KG1 (cell line): ENCODE results near the gene SMARCC1.
"Not testable (repeated sequence)": the region's sequence is repeated elsewhere in the genome, so short reads cannot be mapped to it uniquely, and the experiment has no call there.

Experiments used
- DNase-seq: peaks from one replicate; lab custom pipeline; 2025; lab: John Stamatoyannopoulos, UW

SMARCC1 gene

GRCh38 chr3:47766186-47766585, 15.5 kb downstream of the SMARCC1 start:
- DNase-seq = no peak

GRCh38 chr3:47762233-47762632, 19.5 kb downstream of the SMARCC1 start:
- no peak for DNase-seq

GRCh38 chr3:47761046-47761445, 20.6 kb downstream of the SMARCC1 start:
- DNase-seq = no peak

GRCh38 chr3:47760207-47760606, 21.5 kb downstream of the SMARCC1 start:
- not testable (repeated sequence) for DNase-seq

- DNase-seq = no peak
These were observed 23.2 kb downstream of the SMARCC1 start for GRCh38 chr3:47758261-47759025.

- no peak for DNase-seq
These were observed 29.0 kb downstream of the SMARCC1 start for GRCh38 chr3:47752716-47753115.

GRCh38 chr3:47750811-47751354, 30.8 kb downstream of the SMARCC1 start:
- not testable (repeated sequence) for DNase-seq

- no peak for DNase-seq
These were observed 34.1 kb downstream of the SMARCC1 start for GRCh38 chr3:47747558-47747957.

- no peak for DNase-seq
These were observed 35.4 kb downstream of the SMARCC1 start for GRCh38 chr3:47746264-47746663.

GRCh38 chr3:47743855-47744254, 37.8 kb downstream of the SMARCC1 start:
- no peak for DNase-seq

- not testable (repeated sequence) for DNase-seq
These were observed 38.3 kb downstream of the SMARCC1 start for GRCh38 chr3:47743352-47743751.

GRCh38 chr3:47741925-47742324, 39.8 kb downstream of the SMARCC1 start:
- DNase-seq = no peak

- DNase-seq = no peak
These were observed 49.5 kb downstream of the SMARCC1 start for GRCh38 chr3:47732143-47732542.

GRCh38 chr3:47731061-47731460, 50.6 kb downstream of the SMARCC1 start:
- DNase-seq = no peak

GRCh38 chr3:47722859-47723258, 58.8 kb downstream of the SMARCC1 start:
- no peak for DNase-seq

GRCh38 chr3:47717448-47717847, 64.2 kb downstream of the SMARCC1 start:
- not testable (repeated sequence) for DNase-seq

- DNase-seq = no peak
These were observed 65.0 kb downstream of the SMARCC1 start for GRCh38 chr3:47716656-47717055.

GRCh38 chr3:47715928-47716327, 65.8 kb downstream of the SMARCC1 start:
- no peak for DNase-seq

- DNase-seq = no peak
These were observed 67.1 kb downstream of the SMARCC1 start for GRCh38 chr3:47714606-47715005.

GRCh38 chr3:47713655-47714054, 68.0 kb downstream of the SMARCC1 start:
- DNase-seq = no peak

GRCh38 chr3:47712398-47712797, 69.3 kb downstream of the SMARCC1 start:
- DNase-seq = no peak

- DNase-seq = no peak
These were observed 70.1 kb downstream of the SMARCC1 start for GRCh38 chr3:47711596-47711995.

- DNase-seq = no peak
These were observed 76.3 kb downstream of the SMARCC1 start for GRCh38 chr3:47705391-47705790.

GRCh38 chr3:47704237-47704612, 77.5 kb downstream of the SMARCC1 start:
- no peak for DNase-seq
